Erythroblast (primary cell): ENCODE data around the gene ADAM12.

ENCODE experiments used
- GATA1 ChIP-seq: IDR thresholded peaks from 2 replicates; pipeline ENCODE4 v1.6.1; 2011; ENCODE audit warnings: low read depth, mild to moderate bottlenecking, control low read depth, low read length, moderate library complexity
- POLR2A ChIP-seq: IDR thresholded peaks from 2 replicates; pipeline ENCODE4 v1.6.1; 2011; ENCODE audit warnings: mild to moderate bottlenecking, low read length

GRCh38 chr10:126408953-126409641, 20.8 kb upstream of the ADAM12 start:
- TF ChIP-seq POLR2A (no peak), GATA1 (no peak)
